Esophagus squamous epithelium (tissue), 4 donors: ENCODE results near the gene CHST1.

Experiments
- POLR2A ChIP-seq, 4 donors: fragments of 450-650 bp; IDR thresholded peaks; one replicate each; pipeline ENCODE4 v1.6.1; 2017; ENCODE audit warnings: antibody characterized with exemption in 4 of 4, mild to moderate bottlenecking in 4 of 4, moderate library complexity in 3 of 4
- TF ChIP-seq, protein P1 (sequence below), 6 experiments: fragments of 450-650 bp in 4 of 6; fragments of 200-600 bp in 2 of 6; sonication (generic) in 2 of 6; IDR thresholded peaks; one replicate each; pipeline ENCODE4 v1.5.1; 2016 to 2019; ENCODE audit warnings: antibody characterized with exemption in 6 of 6, mild to moderate bottlenecking in 4 of 6, moderate library complexity in 4 of 6

DNA sequence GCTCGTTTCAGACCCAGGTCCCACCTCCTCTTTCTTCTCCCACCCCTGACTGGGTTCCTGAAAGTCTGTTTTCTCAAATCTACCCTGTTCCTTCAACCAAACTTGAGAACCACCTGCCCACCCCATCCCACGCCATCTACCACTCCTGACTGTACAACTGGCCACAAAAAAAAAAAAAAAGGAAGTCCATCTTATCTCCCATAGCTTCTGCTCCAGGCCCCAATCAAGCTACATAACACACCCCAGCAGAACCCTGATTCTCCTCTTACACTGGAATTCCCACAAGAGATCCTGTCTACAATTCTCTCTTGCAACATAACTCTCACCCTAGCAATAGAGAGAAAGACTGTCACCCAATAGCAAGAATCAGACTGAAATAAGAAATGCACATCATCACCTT is 39.2 kb upstream of the CHST1 start:
- TF ChIP-seq, protein P1, sequence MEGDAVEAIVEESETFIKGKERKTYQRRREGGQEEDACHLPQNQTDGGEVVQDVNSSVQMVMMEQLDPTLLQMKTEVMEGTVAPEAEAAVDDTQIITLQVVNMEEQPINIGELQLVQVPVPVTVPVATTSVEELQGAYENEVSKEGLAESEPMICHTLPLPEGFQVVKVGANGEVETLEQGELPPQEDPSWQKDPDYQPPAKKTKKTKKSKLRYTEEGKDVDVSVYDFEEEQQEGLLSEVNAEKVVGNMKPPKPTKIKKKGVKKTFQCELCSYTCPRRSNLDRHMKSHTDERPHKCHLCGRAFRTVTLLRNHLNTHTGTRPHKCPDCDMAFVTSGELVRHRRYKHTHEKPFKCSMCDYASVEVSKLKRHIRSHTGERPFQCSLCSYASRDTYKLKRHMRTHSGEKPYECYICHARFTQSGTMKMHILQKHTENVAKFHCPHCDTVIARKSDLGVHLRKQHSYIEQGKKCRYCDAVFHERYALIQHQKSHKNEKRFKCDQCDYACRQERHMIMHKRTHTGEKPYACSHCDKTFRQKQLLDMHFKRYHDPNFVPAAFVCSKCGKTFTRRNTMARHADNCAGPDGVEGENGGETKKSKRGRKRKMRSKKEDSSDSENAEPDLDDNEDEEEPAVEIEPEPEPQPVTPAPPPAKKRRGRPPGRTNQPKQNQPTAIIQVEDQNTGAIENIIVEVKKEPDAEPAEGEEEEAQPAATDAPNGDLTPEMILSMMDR (IDR thresholded peaks at IDR 0.05), result no peak
- TF ChIP-seq POLR2A (IDR thresholded peaks at IDR 0.05), result no peak
